GM21529 (cell line): ENCODE data around the gene SLC23A1.

Source experiments
- ATAC-seq: cut with Tn5 transposase; IDR thresholded peaks from one replicate; pipeline ENCODE4 v1.9.1; 2021; ENCODE audit not compliant: unreplicated experiment

Gene SLC23A1

DNA sequence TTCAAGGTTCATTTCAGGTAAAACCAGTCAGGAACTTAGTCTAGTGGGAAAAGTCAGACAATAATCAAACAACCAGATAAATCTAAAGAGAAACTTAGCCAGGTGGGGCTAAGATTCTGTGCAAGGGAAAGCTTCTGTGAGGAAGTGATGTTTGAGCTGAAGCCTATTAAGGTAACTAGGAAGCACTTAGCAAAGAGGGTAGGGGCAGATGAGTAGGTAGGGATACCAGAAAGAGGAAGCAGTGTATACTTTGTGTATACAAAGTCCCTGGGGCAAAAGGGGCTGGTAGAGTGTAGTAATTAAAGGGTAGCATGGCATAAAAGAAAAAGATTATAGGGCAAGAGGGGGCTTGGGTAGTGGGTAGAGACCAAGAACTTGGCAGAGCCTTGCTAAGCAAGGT is 24.4 kb upstream of the SLC23A1 start:
- no peak for ATAC-seq

DNA sequence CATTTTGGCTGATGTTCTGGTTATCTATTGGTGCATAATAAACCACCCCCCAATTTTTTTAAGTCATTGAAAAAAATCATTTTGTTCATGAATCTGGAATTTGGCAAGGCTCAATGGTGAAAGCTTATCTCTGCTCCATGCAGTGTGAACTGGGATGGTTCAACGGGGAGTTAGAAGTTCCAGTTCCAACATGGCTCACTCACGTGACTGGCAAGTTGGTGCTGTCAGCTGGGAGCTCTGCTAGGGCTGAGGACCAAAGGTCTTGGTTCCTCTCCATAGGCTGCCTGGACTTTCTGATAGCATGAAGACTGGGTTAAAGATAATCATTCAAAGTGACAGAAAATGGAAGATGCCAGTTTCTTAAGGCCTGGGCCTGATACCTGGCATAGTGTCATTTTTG is 23.9 kb upstream of the SLC23A1 start:
- no peak for ATAC-seq

DNA sequence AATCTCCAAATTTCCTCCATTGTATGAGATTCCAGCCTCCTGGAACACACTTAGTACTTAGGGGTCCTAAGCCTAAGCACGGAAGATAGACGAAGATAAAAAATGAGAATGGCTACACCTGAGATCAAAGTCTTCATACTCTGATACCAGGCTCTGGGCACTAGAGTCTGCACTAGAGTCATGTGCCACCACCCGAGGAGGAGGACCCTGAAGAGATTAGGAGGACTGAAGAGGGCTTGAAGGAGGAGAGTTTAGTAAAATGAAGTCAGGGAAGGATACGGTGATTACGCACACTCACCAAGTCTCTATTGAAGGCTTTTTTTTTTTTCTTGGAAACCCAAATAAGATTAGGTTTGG is 21.4 kb upstream of the SLC23A1 start:
- no peak for ATAC-seq

DNA sequence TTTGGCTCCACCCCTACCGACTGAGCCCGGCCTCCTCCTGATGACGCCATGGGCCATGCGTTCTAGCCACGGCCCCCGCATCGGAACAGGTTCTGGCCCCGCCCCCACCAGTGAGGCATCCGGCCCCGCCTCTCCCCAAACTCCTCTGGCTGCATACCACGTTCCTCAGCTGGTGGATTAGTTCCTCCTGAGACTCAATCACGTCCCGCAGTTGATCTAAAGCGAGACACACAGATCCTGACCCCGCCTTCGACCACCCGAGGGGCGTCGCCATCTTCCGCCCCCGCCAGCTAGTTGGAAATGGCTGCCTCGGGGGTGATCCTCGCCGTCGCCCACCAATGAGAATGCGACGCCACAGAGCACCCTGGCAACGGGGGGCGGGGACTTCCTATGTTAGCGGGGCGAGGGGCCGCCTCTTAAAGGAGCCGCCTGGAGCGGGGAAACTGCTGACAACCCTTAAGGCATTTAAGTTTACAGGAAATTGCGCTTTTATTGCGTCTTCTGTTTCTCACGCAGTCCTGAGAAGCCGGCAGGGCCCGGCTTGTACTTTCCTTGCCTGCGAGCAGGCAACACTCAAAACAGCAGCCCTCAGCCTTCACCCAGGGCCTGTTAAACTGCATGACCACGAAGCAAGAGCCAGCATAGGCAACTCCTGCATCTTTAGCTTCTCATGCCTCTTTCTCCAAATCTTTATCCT is 20.8 kb upstream of the SLC23A1 start, which contains the start of gene SPATA24:
Gene SPATA24, minus strand, starts transcription at position 303 of the 697 bp plus-strand sequence. Its CDS starts 29 bp downstream, at position 274.
- peak; percentile 77 for ATAC-seq

DNA sequence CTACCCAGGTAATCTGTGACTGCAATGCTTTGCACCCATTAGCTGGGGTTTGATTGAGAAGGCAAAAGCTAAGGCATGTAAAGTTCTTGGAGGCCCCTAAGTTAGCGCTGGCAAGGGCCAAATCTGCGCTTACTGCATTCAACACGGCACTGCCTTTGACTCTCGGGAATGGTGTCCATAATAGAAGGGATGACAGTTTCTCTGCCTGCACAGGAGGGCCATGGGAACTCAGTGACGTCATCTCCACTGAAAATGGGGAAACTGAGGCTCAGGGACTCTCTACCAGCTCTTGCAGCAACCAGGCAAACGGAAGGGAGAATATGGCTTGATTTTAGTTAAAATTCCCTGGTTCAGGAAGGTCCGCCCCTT is 20.3 kb upstream of the SLC23A1 start:
- ATAC-seq = no peak

DNA sequence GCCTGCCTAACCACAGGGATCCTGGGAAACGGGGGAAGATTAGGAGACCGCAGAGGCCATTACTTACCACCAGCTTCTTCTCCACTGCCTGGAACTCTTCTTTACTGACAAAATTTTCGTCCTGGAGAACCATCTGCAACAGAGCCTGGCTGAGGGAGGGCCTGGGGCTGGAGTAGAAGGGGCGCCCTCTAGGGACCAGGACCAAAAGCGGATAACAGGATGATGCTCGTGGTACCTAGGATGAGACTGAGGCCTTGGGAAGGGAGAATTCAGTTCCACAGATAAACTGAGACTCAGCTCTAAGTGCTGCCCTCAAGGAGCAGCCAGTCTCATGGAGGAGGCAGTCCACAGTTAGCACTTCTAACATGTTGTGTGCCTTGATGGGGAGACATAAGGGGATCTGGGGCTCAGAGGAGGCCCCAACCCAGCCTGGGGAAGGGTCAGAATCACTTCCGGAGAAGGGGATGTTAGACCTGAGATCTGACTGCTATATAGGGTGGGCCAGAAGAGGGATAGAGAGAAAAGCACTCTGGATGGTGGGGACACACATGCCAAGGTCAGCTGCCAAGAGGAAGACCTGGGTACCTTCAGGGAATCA is 19.6 kb upstream of the SLC23A1 start:
- ATAC-seq = no peak

DNA sequence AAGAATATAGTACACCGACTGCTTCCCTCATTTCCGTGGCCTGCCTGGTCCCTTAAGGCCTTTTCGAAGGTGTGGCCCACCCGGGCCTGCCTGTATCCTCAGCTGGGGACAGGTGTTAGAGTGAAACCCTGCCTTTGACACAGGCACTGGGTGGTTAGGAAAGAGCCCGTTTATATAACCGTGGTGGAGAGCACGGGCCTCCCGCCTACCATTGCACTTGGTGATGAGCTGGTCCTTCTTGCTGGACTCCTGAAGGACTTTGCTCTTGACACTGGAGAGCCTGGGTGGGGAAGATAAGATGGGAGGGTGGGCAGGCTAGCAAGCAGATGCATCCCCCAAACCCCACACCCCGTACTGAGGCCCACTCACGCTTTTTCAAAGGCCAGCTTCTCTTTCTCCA is 18.4 kb upstream of the SLC23A1 start:
- no peak for ATAC-seq

DNA sequence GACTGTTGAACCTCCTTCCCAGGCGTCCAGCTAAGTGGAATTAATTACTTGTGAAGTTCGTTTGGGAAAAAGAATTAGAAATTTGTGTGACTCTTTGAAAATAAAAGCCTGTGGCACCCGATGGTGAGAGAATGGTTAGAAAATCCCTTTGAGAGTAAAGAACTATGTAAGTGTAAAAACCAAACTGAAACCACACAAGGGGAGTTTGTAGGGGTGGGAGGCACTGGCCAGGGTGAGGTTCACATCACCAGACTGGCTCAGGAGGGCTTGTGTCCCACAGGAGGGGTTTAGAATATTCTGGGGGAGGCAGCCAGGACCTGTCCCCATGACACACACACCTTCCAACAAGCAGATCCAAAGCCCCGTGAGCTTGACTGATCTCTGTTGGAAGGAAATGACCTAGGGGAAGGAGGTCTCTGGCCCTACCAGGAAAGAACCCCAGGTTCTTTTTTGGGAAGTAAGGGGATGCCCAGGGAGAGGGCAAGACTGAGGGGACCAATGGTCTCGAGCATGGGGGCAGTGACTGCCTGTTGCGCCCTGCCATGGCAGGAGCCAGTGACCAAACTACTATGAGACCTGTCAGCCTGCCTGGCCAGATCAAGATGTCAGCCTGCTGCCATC is 16.5 kb upstream of the SLC23A1 start:
- ATAC-seq = peak; percentile 24

DNA sequence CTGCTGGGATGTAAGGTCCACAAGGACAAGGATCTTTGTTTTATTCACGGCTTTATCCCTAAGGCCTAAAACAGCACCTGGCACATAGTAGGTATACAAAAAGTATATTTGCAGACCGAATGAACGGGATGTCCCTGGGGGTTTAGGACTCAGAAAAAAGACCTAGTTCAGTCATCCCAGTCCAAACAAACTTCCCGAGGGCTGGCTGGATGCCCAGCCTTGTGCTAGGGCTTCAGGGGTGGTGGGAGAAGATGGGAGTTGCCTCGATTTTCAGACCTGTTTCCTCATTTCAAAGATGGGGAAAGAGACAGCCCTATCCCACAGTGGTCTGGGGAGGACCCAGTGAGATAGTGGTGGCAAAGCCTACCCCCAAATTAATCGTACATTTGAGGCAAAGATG is 14.8 kb upstream of the SLC23A1 start:
- ATAC-seq = no peak

DNA sequence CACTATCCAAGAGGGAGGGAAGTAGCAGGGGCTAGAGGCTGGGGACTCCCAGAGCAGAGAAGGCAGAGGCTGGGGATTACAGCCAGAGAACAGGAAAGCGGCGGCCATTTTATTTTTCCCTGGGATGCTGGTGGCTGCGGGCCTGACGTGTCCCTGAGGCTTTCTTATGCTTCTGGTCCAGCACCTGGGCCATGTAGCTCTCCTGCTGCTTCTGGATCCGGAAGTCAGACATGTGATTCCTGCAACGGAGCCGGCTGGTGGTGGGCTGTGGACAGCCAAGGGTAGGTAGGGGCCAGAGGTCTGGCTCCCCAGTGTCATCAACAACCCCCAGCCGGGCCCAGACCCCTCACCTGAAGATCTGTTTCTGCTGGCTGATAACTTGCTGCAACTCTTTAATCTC is 13.6 kb upstream of the SLC23A1 start:
- ATAC-seq = no peak

DNA sequence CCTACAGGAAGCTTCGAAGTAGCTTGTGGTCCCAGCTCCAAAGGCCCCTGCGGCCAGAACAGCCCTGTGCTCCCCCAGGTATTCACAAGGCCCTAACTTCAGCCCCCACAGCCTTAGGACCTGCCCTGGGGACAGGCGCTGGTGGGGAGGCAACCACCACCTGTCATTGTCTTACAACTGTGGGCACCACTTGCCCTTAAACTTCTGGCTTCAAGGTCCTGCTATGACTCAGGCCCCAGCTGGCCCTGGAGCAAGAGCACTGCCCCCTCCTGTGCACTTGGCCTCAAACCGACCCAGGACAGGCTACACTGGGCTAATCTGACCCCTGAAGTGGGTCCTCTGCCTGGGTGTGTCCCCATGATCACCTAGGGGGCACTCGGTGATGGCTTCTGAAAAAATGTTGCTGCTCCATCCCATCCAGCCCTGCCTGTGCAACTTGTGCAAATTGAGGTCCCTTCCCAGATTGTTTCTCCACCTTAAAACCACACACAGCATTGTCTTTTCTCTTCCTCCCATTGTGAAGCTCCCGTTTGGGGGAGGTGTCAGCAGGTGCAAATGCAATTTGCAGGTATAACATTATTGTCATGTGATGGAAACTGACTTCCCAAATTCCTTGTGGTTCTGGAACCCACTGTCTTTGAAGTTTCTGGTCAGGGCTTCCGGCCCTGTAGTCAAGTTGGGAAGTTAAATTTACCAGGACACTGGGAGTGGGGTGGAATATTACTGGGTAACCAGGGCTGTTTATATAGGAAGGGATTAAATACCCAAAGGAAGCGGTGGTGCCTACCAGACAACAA is 12.9 kb upstream of the SLC23A1 start:
- ATAC-seq = no peak

DNA sequence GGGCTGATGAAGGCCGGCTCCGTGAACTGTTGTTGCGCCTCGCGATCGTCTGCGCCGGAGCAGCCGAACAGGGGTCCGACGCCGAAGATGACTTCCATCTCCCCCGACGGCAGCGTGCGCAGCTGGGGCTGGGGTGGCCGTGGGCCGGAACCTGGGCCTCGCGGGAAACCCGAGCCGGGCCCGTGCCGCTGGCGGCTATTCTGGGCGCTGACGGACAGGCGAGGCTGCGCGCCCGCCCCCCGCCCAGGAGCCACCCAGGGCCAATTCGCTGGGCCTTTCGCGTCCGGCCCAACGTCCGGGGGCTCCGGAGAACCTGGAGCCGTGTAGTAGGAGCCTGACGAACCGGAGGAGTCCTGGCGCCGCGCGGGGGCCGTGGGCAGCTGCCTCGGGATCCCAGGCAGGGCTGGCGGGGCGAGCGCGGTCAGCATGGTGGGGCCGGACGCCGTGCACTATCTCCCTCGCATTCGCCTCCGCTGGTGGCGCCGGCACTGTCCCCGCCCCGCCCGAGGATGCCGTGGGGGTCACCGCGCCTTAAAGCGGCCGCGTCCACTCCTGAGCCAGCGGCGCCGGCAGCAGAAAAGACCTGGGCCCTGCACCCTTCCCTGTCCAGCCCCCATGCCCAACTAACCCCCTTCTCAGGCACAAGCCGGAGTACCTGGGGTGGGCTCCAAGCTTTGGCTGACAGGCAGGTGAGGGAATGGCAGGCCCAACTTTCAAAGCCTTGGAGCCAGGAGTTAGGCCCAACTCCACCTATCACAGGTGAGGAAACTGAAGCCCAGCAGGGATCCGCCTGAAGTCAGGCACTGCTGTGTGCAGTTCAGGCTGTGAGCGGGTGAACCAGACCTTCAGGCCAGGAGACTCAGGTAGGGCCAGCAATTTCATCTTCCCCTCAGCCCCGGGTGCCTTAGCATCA is 11.8 kb upstream of the SLC23A1 start, which contains the start of gene PROB1:
Gene PROB1, minus strand, starts transcription at position 451 of the 913 bp plus-strand sequence. Its CDS starts 23 bp downstream, at position 428.
- no peak for ATAC-seq

DNA sequence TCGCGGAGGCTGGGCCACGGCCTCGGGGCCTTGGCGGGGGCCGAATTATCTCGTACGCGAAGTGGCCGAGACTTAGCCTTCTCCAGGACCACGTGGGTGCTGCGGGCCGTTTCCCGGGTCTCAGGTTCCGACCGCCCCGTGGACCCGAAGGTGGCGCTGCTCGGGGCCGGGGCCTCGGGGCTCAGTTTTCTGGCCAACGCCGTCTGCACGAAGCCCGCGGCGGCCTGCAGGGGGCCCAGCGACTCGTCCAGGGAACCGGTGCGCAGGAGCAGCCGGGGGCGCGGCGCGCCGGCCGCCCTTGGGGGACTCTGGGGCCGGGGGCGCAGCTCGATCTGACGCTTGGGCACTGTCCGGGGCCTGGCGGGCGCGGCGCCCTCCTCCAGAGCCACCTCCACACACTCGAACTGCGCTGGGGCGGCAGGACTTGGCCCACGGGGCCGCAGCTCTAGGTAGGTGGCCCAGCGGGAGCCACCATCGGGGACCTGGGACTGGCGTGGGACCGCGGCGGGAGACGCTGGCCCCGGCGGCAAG is 11.1 kb upstream of the SLC23A1 start:
- ATAC-seq = no peak

DNA sequence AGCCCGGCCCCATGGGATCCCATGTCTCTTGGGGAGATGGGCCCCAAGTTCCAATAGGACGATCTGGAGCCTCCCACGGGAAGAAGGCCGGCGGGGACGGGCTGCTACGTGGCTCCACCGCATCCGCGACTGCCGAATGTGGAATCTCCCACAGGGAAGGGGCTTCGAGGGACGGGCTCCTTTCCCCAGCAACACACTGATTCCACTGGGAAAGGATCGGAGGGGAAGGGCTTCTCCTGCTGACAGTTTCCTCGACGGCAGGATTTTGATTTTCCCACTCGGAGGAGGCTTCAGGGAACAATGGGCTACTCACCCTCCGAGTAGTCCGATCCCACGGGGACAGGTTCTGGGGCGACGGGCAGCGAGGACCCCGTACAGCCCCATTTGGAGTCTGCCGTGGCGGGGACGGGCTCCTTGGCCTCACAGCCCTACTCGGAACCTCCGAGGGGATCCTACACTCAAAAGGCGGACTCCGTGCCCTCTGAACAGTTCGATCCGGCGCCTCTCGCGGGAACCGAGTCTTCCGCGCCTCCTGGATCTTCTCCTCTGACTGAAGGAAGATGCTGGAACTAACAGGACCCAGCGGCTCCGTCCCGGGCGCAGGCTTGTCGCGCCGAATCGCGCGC is 10.5 kb upstream of the SLC23A1 start:
- ATAC-seq = no peak

DNA sequence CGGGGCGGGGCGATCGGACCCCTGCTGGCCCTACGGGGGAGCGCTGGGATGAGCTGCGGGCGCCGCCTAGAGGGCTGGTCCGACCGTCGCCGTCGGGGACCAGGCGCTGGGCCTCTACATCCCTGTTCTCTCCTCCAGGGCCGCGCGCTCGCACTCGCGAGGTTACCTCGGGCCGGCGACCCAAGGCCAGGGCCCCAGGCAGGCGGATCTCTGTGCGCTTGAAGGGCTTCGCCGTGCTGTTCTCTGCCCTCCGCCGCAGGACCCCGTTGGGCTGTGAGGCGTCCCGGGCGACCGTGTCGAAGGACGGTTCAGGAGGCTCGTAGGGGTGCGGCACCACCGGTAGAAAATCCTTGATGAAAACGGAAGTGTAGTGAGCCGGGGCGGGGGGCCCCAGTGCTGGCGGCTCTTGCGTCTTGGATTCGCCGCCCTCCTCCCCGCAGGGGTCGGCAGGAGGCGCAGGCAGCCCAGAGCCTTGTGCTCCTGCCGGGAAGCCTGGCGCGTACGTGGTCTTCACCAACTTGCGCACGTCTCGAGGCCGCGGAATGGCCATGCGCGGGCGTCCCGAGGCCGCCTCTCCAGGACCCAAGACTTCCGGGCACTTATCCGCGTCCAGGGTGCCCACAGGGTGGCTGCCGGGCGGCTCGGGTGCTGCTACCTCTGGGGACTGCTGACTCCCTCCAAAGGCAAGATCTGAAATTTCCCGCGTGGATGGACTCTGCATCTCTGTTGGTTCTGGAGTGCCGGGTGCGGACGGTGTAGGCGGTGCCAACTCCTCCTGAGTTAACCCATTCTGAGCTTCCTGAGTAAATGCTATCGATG is 9.8 kb upstream of the SLC23A1 start:
- ATAC-seq = peak; percentile 52

DNA sequence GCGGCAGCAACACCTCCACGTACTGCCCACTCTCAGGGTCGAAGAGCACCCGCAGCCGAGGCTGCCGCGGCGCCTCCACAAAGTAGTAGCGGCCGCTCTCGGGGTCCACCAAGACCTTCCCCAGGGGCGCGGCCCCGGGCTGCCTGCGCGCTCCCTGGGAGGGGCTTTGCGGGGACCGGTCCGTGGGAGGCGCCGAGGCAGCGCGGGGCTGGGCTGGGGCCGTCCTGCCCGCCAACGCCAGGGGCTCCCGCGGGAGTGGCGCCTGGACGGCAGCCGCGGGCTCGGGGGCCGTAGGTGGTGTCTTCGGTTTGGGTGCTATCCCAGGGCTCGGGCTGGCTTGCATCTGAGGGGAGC is 9.2 kb upstream of the SLC23A1 start:
- no peak for ATAC-seq

DNA sequence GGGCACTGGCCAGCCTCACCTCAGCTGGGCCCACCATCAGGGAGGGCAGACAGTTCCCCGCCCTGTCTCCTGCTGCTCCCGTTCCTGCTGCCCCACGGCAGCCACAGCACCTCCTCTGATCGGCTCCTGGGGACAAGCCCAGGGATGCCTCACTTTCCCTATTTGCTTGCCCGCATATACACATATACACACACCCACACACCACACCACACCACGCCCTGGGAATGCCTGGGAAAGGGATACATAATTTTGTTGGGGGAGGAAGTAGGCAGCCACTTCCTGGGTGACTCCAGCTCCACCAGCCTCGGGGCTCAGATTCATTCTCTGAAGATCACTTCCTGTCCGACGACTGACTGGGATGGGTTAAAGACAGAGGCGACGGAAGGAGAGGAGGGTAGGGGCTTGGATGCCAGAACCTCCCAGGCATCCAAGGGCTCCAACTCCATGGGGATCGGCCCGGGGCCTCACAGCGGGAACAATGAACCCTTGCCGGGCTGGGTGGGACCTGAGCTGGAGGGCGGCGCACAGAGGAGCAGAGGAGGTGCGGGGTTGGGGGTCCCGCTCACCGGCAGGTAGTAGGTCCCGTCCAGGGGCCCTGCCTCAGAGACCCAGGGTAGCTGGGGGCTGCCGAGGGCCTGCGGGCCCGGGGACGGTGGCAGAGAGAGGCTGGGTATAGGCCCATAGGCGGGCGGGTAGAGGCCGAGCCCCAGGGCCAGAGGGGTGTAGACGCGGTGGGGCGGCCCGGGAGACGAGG is 8.7 kb upstream of the SLC23A1 start:
- no peak for ATAC-seq
